Measurements from ENCODE around the gene ARID3B. TPM values are rescaled to one million over a fixed set of nuclear protein-coding genes. Genes with fewer than 3 reads are reported as not detected.

ARID3B gene
- total and polyA plus RNA-seq, 2 experiments from 2014 or later = 13.2 to 19.8 TPM

DNA sequence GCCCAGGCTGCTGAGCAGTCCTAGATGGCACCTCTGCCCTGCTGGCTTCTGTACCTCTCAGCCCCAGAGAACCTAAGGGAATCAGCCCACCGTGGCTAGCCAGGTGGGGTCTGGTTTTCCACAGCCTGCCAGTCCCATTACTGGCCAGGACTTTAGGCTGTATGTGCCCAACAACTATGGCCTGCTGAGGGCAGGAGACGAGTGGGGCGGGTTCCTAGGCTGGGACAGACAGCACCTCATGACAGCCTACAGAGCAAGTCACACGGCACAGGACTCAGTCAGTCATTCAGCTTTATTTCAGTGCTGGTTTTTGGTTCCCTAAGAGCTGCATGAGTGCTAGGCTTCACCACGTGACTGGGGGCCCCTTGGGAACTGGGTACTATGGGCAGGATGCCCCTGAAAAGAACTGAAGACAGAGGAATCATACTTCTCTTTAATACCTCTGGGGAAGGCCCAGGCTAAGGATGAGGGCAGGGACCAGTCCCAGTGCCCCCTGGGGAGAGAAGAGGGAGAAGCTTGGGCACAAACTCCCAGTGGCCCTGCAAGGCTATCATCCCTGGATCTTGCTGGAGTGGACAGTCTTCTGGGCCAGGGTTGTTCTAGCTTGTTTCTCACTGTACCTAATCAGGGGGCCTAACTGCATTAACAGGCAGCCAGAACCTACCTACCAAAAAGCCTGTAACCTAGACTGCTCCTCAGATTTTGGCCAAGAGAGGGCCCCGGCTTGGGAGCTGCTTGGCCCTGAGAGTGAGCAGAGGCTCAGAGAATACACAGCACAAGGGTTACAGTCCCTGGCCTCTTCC, 89.5 kb downstream of the ARID3B start:
- Histone ChIP-seq H3K4me3 (no peak overlapping the region), H3K4me1 (ENCODE audit: insufficient read depth) (no peaks in the 10 kb centered on the region), H2AFZ (no peak overlapping the region), H3K27ac (no peak overlapping the region), H3K79me2 (no peaks in the 10 kb centered on the region), H4K20me1 (ENCODE audit: insufficient read depth, poor library complexity, severe bottlenecking) (peaks cover 8% of the 10 kb centered on the region), H3K36me3 (replicated peaks; ENCODE audit: insufficient read depth, low read depth) (no peaks in the 10 kb centered on the region), H3K4me2 (no peak overlapping the region), H3K9me2 (replicated peaks; ENCODE audit: insufficient read depth) (no peaks in the 10 kb centered on the region), H3K27me3 (no peaks in the 10 kb centered on the region), H3K9me3 (ENCODE audit: low read depth) (no peaks in the 10 kb centered on the region)
- no peak for DNase-seq (ENCODE audit: low spot score)
- TF ChIP-seq, protein P1, sequence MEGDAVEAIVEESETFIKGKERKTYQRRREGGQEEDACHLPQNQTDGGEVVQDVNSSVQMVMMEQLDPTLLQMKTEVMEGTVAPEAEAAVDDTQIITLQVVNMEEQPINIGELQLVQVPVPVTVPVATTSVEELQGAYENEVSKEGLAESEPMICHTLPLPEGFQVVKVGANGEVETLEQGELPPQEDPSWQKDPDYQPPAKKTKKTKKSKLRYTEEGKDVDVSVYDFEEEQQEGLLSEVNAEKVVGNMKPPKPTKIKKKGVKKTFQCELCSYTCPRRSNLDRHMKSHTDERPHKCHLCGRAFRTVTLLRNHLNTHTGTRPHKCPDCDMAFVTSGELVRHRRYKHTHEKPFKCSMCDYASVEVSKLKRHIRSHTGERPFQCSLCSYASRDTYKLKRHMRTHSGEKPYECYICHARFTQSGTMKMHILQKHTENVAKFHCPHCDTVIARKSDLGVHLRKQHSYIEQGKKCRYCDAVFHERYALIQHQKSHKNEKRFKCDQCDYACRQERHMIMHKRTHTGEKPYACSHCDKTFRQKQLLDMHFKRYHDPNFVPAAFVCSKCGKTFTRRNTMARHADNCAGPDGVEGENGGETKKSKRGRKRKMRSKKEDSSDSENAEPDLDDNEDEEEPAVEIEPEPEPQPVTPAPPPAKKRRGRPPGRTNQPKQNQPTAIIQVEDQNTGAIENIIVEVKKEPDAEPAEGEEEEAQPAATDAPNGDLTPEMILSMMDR (IDR thresholded peaks at IDR 0.05; ENCODE audit: poor library complexity) = no peak
- no peak for TF ChIP-seq EZH2 (IDR thresholded peaks at IDR 0.05; ENCODE audit: borderline replicate concordance)
- no peak for TF ChIP-seq EZH2phosphoT487 (IDR thresholded peaks at IDR 0.05; ENCODE audit: low read depth, severe bottlenecking, unreplicated experiment)
- 84% methylated on average over 6 of the region's 6 CpGs for WGBS (ENCODE audit: low lambda C conversion rate, missing lambda C conversion rate)

DNA sequence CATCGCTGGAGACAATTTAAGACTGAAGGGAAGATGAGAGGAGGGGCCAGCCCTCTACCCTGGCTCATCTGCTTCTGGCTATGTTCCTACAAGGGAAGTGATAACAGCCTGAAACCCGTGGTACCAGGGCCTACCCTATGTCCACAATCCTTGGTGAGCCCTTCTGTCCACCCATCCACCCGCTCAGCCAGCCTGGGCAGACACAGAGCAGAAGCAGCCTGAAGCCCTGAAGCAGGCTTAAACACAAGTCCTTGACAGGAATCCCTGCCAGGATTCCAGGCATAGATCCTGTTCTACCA, 90.0 kb downstream of the ARID3B start:
- H3K9me3 ChIP-seq (ENCODE audit: low read depth) = no peaks in the 10 kb centered on the region
- no peak for DNase-seq (ENCODE audit: low spot score)
- 87% methylated on average over 3 of the region's 3 CpGs for WGBS (ENCODE audit: low lambda C conversion rate, missing lambda C conversion rate)
- TF ChIP-seq EZH2 (IDR thresholded peaks at IDR 0.05; ENCODE audit: borderline replicate concordance) = no peak
- TF ChIP-seq, protein P1 (IDR thresholded peaks at IDR 0.05; ENCODE audit: poor library complexity) = no peak
- no peak for TF ChIP-seq EZH2phosphoT487 (IDR thresholded peaks at IDR 0.05; ENCODE audit: low read depth, severe bottlenecking, unreplicated experiment)
- no peaks in the 10 kb centered on the region for H3K27me3 ChIP-seq
- no peak overlapping the region for H3K4me3 ChIP-seq
- no peak overlapping the region for H3K4me2 ChIP-seq
- H3K27ac ChIP-seq = no peak overlapping the region
- H3K79me2 ChIP-seq = no peaks in the 10 kb centered on the region
- no peaks in the 10 kb centered on the region for H3K4me1 ChIP-seq (ENCODE audit: insufficient read depth)
- H3K36me3 ChIP-seq (replicated peaks; ENCODE audit: insufficient read depth, low read depth) = no peaks in the 10 kb centered on the region
- no peak overlapping the region for H2AFZ ChIP-seq
- peaks cover 8% of the 10 kb centered on the region for H4K20me1 ChIP-seq (ENCODE audit: insufficient read depth, poor library complexity, severe bottlenecking)
- no peaks in the 10 kb centered on the region for H3K9me2 ChIP-seq (replicated peaks; ENCODE audit: insufficient read depth)

DNA sequence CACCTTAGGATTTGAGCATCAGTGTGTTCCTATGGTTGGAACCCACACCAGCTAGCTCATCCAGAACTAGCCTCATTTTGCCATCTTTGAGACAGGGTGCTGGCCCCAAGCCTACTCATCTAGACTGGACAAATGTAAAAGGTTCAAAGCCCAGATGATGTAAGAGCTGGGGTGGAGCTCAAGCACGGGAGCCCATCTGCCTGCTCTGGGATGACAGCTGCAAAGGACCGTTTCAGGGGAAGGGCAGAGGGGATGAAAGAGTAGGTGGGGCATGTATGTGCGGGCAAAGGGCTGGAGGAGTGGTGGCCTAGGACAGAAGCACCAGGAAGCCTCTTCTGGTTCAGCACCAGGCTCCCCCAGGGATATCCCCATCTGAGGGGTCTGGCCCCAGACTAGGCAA, 90.4 kb downstream of the ARID3B start:
- Histone ChIP-seq H3K4me2 (no peak overlapping the region), H3K27me3 (no peaks in the 10 kb centered on the region), H3K27ac (no peak overlapping the region), H2AFZ (no peak overlapping the region), H3K36me3 (replicated peaks; ENCODE audit: insufficient read depth, low read depth) (no peaks in the 10 kb centered on the region), H3K4me3 (no peak overlapping the region), H4K20me1 (ENCODE audit: insufficient read depth, poor library complexity, severe bottlenecking) (peaks cover 8% of the 10 kb centered on the region), H3K9me2 (replicated peaks; ENCODE audit: insufficient read depth) (no peaks in the 10 kb centered on the region), H3K9me3 (ENCODE audit: low read depth) (no peaks in the 10 kb centered on the region), H3K4me1 (ENCODE audit: insufficient read depth) (no peaks in the 10 kb centered on the region), H3K79me2 (no peaks in the 10 kb centered on the region)
- WGBS (ENCODE audit: low lambda C conversion rate, missing lambda C conversion rate) = 62% methylated on average over 3 of the region's 3 CpGs
- TF ChIP-seq, protein P1 (IDR thresholded peaks at IDR 0.05; ENCODE audit: poor library complexity) = no peak
- TF ChIP-seq EZH2 (IDR thresholded peaks at IDR 0.05; ENCODE audit: borderline replicate concordance) (no peak), EZH2phosphoT487 (IDR thresholded peaks at IDR 0.05; ENCODE audit: low read depth, severe bottlenecking, unreplicated experiment) (no peak)
- no peak for DNase-seq (ENCODE audit: low spot score)
